ENCODE data around the gene LYZL1.

GRCh38 chr10:29266641-29267040, 22.2 kb upstream of the LYZL1 start:
- TF ChIP-seq CTCF (IDR thresholded peaks at IDR 0.05 in 2 of 3, conservative IDR thresholded peaks at IDR 0.05 in 1 of 3; ENCODE audit: borderline replicate concordance in 1 of 3, insufficient read depth in 1 of 3, low read depth in 2 of 3, low read length in 2 of 3) = no peak
- TF ChIP-seq MAX (IDR thresholded peaks at IDR 0.05) = no peak
- TF ChIP-seq YY1 (IDR thresholded peaks at IDR 0.05; ENCODE audit: extremely low read depth, insufficient replicate concordance, low read depth, low read length) = no peak
- no peak for TF ChIP-seq POLR2AphosphoS5 (IDR thresholded peaks at IDR 0.05; ENCODE audit: low read depth, low read length)
- TF ChIP-seq CEBPB (IDR thresholded peaks at IDR 0.05; ENCODE audit: low read depth) = no peak
- TF ChIP-seq ELF1 (IDR thresholded peaks at IDR 0.05; ENCODE audit: borderline replicate concordance, low read depth) = no peak
- no peak for TF ChIP-seq RAD21 (IDR thresholded peaks at IDR 0.05; ENCODE audit: low read depth)
